ENCODE measurements around the gene ACHE. TPM values are rescaled to one million over a fixed set of nuclear protein-coding genes. Genes with fewer than 3 reads are reported as not detected.

The ACHE gene
- total and polyA plus RNA-seq, 3 donors from 2014 or later: 5.1 to 10.5 (median 9.8) TPM

DNA sequence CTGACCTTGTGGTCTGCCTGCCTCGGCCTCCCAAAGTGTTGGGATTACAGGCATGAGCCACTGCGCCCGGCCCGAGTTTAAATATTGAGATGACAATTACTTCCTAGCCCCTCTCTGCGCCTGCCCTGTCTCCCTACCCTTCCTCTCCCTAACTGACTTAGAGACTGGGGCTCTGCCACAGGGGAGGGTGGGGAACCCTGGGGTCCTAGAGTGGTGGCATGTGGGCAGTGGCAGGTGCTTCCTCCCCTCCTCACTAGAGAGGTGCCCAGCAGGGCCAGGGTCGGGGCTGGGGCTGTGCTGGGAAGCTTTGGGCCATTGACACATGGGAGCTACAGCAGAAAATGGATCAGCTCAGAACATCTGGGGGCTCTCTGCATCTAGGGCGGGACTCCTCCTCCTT lies 7.0 kb upstream of the ACHE start:
- Histone ChIP-seq H3K27ac (no peak overlapping the region), H3K27me3 (no peaks in the 10 kb centered on the region), H3K9me3 (no peaks in the 10 kb centered on the region), H3K36me3 (ENCODE audit: low read depth, missing control alignments) (no peaks in the 10 kb centered on the region), H3K4me1 (no peaks in the 10 kb centered on the region), H3K4me3 (no peak overlapping the region)
- 83 to 91% methylated on average over 7 of the region's 7 CpGs for WGBS, 2 donors
- no peak for TF ChIP-seq POLR2A (IDR thresholded peaks at IDR 0.05)
- TF ChIP-seq, protein P1, sequence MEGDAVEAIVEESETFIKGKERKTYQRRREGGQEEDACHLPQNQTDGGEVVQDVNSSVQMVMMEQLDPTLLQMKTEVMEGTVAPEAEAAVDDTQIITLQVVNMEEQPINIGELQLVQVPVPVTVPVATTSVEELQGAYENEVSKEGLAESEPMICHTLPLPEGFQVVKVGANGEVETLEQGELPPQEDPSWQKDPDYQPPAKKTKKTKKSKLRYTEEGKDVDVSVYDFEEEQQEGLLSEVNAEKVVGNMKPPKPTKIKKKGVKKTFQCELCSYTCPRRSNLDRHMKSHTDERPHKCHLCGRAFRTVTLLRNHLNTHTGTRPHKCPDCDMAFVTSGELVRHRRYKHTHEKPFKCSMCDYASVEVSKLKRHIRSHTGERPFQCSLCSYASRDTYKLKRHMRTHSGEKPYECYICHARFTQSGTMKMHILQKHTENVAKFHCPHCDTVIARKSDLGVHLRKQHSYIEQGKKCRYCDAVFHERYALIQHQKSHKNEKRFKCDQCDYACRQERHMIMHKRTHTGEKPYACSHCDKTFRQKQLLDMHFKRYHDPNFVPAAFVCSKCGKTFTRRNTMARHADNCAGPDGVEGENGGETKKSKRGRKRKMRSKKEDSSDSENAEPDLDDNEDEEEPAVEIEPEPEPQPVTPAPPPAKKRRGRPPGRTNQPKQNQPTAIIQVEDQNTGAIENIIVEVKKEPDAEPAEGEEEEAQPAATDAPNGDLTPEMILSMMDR (IDR thresholded peaks at IDR 0.05): no peak
- intact Hi-C loops (cut with DNase I; ENCODE audit: low total_unique reads): no loop called here
- no peak for DNase-seq

GRCh38 chr7:100901921-100902332 lies 6.2 kb upstream of the ACHE start:
- WGBS, 2 donors: 83% methylated on average over 5 of the region's 5 CpGs
- H3K27me3 ChIP-seq: no peaks in the 10 kb centered on the region
- intact Hi-C loops (cut with DNase I; ENCODE audit: low total_unique reads): no loop called here

DNA sequence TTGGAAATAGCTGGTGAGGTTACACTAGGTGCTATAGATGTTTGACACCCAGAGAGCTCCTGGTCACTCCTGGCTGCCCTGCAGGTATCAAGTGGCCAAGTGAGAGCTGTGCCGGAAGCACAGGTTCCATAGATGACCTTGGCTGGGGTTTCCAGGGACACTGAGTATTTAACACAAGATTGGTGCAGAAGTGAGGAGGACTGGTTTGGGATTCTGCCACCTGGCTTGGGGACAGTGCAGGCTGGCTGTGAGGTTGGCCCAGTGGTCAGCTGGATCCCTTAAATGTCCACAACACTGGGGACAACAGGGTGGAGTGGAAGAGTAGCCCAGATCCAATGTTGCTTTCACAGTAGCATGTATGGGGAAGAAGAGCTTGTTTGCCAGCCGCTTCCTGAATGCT lies 5.3 kb upstream of the ACHE start:
- H3K27ac ChIP-seq: no peak overlapping the region
- 68 to 70% methylated on average over 2 of the region's 2 CpGs for WGBS, 2 donors
- no peaks in the 10 kb centered on the region for H3K36me3 ChIP-seq (ENCODE audit: low read depth, missing control alignments)
- TF ChIP-seq, protein P1 (IDR thresholded peaks at IDR 0.05): no peak
- TF ChIP-seq POLR2A (IDR thresholded peaks at IDR 0.05): no peak
- intact Hi-C loops (cut with DNase I; ENCODE audit: low total_unique reads): no loop called here
- H3K27me3 ChIP-seq: no peaks in the 10 kb centered on the region
- H3K4me3 ChIP-seq: no peak overlapping the region
- no peaks in the 10 kb centered on the region for H3K9me3 ChIP-seq
- DNase-seq: no peak
- H3K4me1 ChIP-seq: peaks cover 3% of the 10 kb centered on the region

More at GRCh38 chr7:100901921-100902332, 6.2 kb upstream of the ACHE start:
- no peaks in the 10 kb centered on the region for H3K36me3 ChIP-seq (ENCODE audit: low read depth, missing control alignments)
- no peaks in the 10 kb centered on the region for H3K9me3 ChIP-seq
- TF ChIP-seq, protein P1 (IDR thresholded peaks at IDR 0.05): no peak
- TF ChIP-seq POLR2A (IDR thresholded peaks at IDR 0.05): no peak
- H3K4me1 ChIP-seq: no peaks in the 10 kb centered on the region
- DNase-seq: no peak
- H3K4me3 ChIP-seq: no peak overlapping the region
- no peak overlapping the region for H3K27ac ChIP-seq

- no peaks in the 10 kb centered on the region for H3K27me3 ChIP-seq
- H3K4me3 ChIP-seq: no peak overlapping the region
- H3K36me3 ChIP-seq (ENCODE audit: low read depth, missing control alignments): no peaks in the 10 kb centered on the region
- H3K4me1 ChIP-seq: peaks cover 12% of the 10 kb centered on the region
- 91 to 96% methylated on average over 5 of the region's 5 CpGs for WGBS, 2 donors
- DNase-seq: no peak
- no peak overlapping the region for H3K27ac ChIP-seq
- intact Hi-C loops (cut with DNase I; ENCODE audit: low total_unique reads): loop anchor here (5.0 kb wide), 1 partner anchor 158 kb away; no protein-coding TSS in a partner anchor
- TF ChIP-seq, protein P1 (IDR thresholded peaks at IDR 0.05): no peak
- TF ChIP-seq POLR2A (IDR thresholded peaks at IDR 0.05): no peak
- no peaks in the 10 kb centered on the region for H3K9me3 ChIP-seq
These were observed 3.7 kb upstream of the ACHE start for GRCh38 chr7:100899432-100899831.

DNA sequence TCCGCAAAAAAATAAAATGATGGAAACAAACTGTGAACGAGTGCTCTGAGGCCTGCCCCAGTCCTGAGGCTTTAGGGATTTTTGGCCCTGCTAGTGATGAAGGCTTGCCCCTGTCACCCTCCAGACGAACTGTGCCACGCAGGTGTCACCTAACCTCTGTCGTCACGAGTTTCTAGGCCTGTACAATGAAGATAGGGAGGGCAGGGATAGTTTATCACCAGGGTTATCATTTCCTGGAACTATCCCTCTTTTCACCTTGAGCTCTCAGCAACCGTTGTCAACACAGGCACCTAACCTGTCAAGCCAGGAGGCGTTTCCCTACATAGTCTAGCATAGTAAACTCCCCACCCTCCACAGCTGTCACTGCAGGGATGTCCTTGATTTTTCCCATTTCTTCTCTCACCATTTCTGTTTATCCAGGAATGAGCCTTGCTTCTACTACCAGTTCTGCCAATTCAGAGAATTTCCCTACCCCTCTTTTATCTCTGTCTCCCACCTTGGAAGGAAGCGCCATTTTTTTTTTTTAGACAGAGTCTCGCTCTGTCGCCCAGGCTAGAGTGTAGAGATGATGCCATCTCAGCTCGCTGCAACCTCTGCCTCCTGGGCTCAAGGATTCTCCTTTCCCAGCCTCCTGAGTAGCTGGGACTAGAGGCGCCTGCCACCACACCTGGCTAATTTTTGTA lies 2.2 kb upstream of the ACHE start:
- no peak overlapping the region for H3K4me3 ChIP-seq
- WGBS, 2 donors: 50 to 57% methylated on average over 13 of the region's 13 CpGs
- no peaks in the 10 kb centered on the region for H3K27me3 ChIP-seq

More for the DNA sequence above, 2.2 kb upstream of the ACHE start:
- TF ChIP-seq, protein P1 (IDR thresholded peaks at IDR 0.05): no peak
- TF ChIP-seq POLR2A (IDR thresholded peaks at IDR 0.05): no peak
- Histone ChIP-seq H3K4me1 (peaks cover 12% of the 10 kb centered on the region), H3K27ac (no peak overlapping the region), H3K9me3 (no peaks in the 10 kb centered on the region), H3K36me3 (ENCODE audit: low read depth, missing control alignments) (no peaks in the 10 kb centered on the region)
- intact Hi-C loops (cut with DNase I; ENCODE audit: low total_unique reads): loop anchor here (5.0 kb wide), 1 partner anchor 159 kb away; no protein-coding TSS in a partner anchor
- DNase-seq: no peak

Data from testis (tissue), 3 donors.